NCI-H345 (cell line): ENCODE results near the gene HMCN1.

Source experiments
- DNase-seq: peaks from one replicate; lab custom pipeline; 2025; lab: John Stamatoyannopoulos, UW

Gene HMCN1

GRCh38 chr1:186030453-186030852, 296.3 kb downstream of the HMCN1 start:
- DNase-seq: no peak

- DNase-seq: no peak
Measured at GRCh38 chr1:186033847-186034271, 299.7 kb downstream of the HMCN1 start.

GRCh38 chr1:186042230-186042629, 308.0 kb downstream of the HMCN1 start:
- DNase-seq: no peak

GRCh38 chr1:186043296-186043695, 309.1 kb downstream of the HMCN1 start:
- DNase-seq: no peak

- DNase-seq: no peak
Measured at GRCh38 chr1:186044079-186044685, 310.0 kb downstream of the HMCN1 start.

- DNase-seq: no peak
Measured at GRCh38 chr1:186046437-186047211, 312.4 kb downstream of the HMCN1 start.

- DNase-seq: no peak
Measured at GRCh38 chr1:186050360-186050759, 316.2 kb downstream of the HMCN1 start.

- no peak for DNase-seq
Measured at GRCh38 chr1:186054003-186054402, 319.8 kb downstream of the HMCN1 start.

GRCh38 chr1:186054932-186055331, 320.7 kb downstream of the HMCN1 start:
- DNase-seq: no peak

- no peak for DNase-seq
Measured at GRCh38 chr1:186055846-186056245, 321.7 kb downstream of the HMCN1 start.

- no peak for DNase-seq
Measured at GRCh38 chr1:186057086-186057485, 322.9 kb downstream of the HMCN1 start.

GRCh38 chr1:186059311-186059710, 325.1 kb downstream of the HMCN1 start:
- DNase-seq: peak; percentile 63

GRCh38 chr1:186059752-186060151, 325.6 kb downstream of the HMCN1 start:
- DNase-seq: no peak

- DNase-seq: no peak
Measured at GRCh38 chr1:186060226-186060625, 326.0 kb downstream of the HMCN1 start.

- DNase-seq: no peak
Measured at GRCh38 chr1:186063091-186063657, 329.0 kb downstream of the HMCN1 start.

GRCh38 chr1:186066411-186066810, 332.2 kb downstream of the HMCN1 start:
- no peak for DNase-seq

GRCh38 chr1:186073697-186074096, 339.5 kb downstream of the HMCN1 start:
- DNase-seq: no peak

- DNase-seq: no peak
Measured at GRCh38 chr1:186076006-186076405, 341.8 kb downstream of the HMCN1 start.

GRCh38 chr1:186078245-186078644, 344.1 kb downstream of the HMCN1 start:
- no peak for DNase-seq

GRCh38 chr1:186079084-186079684, 345.0 kb downstream of the HMCN1 start:
- peak; percentile 5 for DNase-seq

GRCh38 chr1:186082235-186082937, 348.2 kb downstream of the HMCN1 start:
- peak; percentile 99 for DNase-seq

GRCh38 chr1:186086583-186086982, 352.4 kb downstream of the HMCN1 start:
- DNase-seq: no peak
